GM18870 (cell line): ENCODE measurements around the gene MAVS.
A peak's percentile ranks its signal among the peaks of the same experiment; 100 is the strongest.

ENCODE experiments used
- ATAC-seq: cut with Tn5 transposase; IDR thresholded peaks from one replicate; pipeline ENCODE4 v1.9.1; 2021; ENCODE audit warnings: moderate library complexity; ENCODE audit not compliant: unreplicated experiment

Gene MAVS

DNA sequence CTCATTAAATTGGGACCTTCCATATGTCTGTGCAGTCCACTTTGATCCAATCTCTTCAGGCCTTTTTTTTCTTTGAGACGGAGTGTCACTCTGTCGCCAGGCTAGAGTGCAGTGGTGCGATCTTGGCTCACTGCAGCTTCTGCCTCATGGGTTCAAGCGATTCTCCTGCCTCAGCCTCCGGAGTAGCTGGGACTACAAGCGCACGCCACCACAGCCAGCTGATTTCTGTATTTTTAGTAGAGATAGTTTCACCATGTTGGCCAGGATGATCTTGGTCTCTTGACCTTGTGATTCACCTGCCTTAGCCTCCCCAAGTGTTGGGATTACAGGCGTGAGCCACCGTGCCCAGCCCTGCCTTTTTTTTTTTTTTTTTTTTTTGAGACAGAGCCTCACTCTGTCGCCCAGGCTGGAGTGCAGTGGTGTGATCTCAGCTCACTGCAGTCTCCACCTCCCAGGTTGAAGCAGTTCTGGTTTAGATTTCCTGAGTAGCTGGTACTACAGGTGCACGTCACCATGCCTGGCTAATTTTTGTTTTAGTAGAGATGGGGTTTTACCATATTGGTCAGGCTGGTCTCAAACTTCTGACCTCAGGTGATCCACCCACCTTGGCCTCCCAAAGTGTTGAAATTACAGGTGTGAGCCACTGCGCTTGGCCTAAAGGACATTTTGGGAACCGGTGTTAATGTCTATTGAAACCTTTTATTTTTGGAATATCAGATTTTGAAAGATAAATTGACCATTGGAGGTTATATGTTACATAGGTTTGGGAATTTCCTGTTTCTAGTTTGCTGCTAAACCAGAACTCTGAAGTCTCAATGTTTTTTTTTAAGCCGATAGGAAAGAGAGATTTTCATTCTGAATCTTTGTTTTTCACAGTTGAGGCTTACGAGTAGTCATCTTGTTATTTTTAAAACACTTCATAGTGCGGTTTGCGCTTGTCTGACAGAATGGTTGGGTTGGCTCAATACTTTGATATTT is 60.4 kb downstream of the MAVS start:
- ATAC-seq: peak; percentile 77

DNA sequence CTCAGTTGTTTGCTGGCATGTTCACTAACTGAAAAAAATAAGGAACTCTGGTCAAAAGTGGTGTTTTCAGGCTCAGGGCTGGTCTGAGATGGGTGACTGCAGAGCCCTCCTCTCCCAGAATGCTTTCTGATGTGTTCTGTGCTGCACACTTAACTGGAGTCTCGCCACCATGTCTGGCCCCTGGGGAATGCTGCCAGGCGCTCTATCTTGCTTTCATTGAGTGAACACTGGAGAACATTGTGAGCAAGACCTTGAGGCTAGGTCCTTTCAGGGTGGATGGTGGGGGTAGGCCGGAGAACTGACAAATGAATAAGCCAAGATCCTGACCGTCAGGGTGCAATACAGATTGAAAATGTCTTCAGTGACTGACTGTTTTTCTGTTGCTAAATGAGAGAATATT is 62.0 kb downstream of the MAVS start:
- no peak for ATAC-seq

DNA sequence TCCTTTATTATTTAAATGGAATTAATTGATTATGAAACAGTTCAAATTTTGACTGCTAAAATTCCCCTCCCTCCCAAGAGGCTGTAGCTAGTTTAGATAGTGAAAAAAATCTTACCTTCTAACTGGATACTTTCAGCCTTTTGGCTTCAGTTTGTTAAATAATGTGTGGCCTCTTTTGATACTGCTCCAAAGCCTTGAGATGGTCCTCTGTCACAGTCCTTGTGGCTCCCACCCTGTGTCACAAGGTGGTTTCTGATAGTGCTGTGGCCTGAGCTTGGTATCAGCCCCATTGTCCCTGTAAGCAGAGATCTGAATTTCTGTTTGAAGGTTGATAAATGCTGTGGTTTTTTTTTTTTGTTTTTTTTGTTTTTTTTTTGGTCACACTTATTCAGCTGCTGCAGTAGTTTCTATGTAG is 63.3 kb downstream of the MAVS start:
- no peak for ATAC-seq

DNA sequence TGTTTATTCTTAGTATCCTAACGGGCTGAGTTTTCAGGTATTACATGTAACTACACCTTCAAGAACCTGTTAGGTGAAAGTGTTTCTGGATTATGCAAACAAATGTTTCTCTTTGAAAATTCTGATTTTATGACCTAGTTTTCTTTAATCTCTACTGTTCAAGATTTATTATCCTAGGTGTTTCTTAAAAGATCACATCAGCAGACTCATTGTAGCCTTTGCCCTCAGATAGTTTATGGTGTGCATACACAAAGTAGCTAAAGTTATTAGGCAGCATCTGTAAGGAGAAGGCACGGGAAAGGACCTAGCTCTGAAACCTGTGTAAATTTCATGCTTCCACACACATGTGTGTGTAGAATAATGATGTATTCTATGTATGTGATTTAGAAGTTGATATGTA is 64.2 kb downstream of the MAVS start:
- no peak for ATAC-seq

DNA sequence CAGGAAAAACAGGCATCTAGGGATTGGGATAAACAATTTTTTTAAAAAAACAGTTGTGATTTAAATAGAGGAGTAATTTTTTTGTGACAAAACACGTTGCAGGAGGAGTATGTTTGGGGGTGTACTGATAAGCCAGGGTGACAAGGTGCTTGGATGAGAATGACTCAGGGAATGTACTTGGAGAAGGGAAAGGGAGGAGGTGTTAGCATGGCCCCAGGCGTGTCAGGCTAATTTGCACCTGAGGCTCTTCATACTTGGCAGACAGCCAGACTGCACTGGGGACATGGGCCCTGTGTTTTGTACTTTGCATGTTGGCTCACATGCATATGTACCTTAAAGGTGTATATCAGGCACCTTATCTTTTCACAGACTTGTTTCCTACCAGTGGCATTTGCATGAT is 65.3 kb downstream of the MAVS start:
- ATAC-seq: no peak

DNA sequence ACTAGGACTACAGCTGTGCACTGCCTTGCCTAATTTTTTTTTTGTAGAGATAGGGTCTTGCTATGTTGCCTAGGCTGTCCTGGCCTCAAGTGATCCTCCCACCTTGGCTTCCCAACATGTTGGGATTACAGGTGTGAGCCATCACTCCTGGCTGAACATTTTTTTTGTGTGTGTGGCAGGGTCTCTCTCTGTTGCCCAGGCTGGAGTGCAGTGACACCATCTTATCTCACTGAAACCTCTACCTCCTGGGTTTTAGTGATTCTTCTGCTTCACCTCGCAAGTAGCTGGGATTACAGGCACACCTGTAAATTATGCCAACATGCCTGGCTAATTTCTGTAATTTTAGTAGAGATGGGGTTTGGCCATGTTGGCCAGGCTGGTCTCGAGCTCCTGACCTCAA is 67.8 kb downstream of the MAVS start:
- ATAC-seq: no peak

DNA sequence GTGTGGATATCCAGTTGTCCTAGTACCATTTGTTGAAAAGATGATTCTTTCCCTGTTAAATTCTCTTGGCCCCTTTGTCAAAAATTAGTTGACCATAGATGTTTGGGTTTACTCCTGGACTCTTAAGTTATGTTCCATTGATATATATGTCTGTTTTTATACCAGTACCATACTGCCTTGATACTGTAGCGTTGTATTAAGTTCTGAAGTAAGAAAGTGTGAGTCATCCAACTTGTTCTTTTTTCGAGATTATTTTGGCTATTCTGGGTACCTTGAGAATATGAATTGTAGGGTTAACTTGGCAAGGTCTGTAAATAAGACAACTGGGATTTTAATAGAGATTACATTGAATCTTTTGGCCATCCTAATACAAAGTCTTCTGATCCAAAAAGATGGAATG is 69.1 kb downstream of the MAVS start:
- ATAC-seq: no peak

DNA sequence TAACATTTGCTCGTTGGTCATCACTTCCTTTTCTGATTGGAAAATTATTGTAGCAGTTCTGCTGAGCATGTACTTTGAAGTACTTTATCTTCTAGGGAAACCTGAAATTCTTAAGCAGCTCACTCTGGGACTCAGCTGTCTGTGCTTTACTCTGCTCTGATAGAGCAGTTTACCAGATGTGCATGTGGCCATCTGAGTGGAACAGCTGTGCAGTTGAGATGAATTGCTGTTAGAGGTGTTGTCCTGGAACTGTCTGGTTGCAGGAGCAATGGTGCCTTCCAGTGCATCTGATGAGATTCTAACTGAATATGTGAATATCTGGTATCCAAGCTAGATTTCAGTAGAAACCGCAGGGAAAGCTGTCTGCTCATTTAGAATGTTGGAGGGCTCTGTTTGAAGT is 69.7 kb downstream of the MAVS start:
- no peak for ATAC-seq

DNA sequence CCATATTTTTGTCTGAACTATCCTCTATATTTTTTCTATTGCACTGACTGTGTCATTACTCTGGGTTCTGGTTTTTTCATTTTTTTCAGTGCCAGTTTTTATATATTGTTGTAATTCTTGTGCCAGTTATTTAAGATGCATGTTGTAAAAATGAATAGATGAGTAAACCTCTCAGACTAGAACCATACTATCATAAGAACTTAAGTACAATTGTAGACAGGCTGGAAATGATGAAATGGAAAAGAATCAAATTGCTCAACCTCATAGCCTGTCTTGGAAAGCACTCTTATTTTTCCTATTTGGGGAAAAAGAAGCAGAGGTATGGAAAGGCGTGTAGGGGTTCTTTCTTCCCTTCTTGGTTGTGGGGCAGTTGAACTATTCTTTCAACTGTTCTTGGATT is 72.7 kb downstream of the MAVS start:
- no peak for ATAC-seq

DNA sequence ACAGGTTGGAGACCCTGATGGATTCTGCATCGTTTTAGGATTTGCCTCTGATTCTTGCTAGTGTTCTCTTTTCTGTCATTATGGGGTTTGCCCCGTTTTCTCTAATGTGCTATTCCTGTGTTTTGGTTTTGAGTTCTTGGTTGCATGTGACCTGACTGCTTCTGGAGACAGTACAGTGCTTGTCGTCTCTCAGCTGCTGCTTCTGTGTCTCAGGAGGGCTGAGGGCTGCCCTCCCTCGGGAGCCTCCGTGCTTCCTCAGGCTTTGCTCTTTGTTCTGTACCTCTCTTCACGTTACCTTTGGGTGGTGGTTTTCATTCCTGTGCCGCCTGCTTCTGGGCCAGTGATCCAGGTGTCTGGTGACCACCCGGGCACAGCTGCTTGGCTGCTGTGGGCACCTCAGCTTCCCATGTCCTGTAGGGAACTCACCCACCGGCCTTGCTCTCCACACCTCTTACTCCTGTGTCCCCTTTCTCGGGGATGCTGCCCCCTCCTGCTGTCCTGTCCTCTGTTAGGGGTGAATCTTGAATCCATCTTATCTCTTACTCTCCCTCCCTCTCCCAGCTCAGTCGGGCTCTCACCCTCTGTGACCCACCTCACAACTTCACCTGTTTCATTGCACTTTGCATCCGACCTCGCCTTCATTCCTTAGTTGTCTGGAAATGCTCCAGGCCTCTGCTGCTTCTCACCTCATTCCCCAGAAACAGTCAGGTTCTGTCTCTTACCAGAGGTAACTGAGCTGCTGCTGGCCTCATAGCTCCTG is 75.8 kb downstream of the MAVS start:
- no peak for ATAC-seq

DNA sequence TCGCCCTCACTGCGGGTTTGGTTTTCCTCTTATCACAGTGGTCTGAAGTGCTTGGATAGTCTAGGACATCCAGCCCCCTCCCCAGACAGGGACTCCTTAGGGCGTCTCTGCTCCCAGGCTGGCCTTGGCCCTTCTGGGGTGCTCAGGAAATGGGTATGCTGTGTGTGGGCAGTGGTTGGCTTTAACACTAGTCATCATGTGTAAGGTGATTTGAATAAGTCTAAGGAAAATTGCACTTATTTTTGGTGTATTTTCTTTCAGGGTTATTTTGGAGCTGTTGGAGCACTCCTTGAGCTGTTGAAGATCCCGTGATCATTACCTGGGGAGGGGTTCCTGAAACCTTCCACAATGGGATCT is 76.3 kb downstream of the MAVS start:
- no peak for ATAC-seq

DNA sequence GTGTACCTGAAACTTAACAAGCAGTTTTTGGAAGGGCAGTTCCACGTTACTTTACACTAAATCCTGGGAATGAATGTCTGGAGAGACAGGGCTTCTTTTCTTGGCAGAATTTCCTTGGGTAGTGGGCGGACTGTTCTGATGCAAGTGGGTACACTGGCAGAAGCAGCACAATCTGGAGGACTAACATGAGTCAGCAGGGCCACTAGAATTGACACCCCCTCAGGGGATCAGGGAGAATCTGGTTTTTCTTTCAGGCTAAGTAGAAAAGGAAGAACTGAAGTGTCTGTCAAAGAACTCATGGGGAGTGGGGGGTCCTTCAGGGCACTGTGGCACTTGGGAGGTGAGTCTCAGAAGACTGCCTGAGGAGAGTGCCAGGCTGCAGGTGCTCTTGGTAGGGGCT is 77.2 kb downstream of the MAVS start:
- no peak for ATAC-seq

DNA sequence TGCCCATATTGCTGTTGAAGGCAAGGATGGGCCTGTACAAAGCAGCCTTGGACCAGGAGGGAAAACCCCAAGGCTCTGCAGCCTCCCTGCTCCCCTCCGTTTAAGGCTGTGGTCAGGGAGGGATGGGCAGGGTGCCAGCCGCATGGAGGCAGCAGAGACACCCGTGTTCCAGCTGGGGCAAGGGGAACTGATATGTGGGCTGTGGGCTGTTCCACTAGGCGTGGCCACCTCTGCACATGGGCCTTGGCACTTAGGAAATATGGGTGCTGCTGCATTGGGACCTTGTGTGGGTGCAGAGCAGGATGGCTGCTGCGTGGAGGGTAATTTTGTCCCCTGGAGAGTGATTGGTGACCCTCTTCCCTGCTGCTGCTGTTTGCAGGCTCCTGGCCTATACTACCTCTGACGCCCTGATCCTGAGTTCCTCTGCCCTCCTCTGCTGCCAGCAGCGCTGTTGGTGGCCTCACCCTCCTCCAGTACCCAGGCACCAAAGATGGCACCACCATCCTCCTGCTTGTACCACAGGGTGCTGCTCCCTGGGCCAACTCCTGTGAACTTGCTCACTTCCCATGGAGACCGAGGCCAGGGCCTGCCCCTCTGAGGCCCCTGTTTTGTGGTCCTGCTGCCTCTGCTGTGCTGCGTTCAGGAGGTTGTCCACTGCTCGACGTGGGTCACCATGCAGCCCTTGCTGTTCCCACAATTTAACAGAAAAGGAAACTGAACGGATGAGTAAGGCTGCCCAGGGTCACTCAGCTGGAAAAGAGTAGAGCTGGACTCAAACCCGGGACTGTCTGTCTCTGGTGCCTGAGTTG is 77.9 kb downstream of the MAVS start:
- ATAC-seq: no peak

DNA sequence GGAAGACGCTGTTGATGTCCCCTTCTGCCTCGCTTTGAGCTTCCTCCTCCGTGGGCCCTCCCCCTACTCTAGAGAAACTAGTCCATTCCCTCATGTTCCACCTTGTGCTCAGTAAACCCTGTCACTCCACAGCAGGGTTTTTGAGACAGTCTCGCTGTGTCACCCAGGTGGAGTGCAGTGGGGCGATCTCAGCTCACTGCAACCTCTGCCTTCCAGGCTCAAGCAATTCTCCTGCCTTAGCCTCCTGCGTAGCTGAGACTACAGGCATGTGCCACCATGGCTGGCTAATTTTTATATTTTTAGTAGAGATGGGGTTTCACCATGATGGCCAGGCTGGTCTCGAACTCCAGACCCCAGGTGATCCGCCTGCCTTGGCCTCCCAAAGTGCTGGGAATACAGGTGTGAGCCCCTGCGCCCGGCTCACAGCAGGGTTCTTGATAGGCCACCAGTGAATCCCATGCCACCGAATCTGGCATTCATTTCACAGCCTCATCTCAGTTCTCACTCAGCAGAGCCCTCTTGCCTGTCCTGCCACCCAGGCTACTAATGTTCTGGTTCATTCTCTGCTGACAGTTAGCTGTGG is 78.6 kb downstream of the MAVS start:
- no peak for ATAC-seq
